ENCODE measurements around the gene AKAP6. TPM values are rescaled to one million over a fixed set of nuclear protein-coding genes. Genes with fewer than 3 reads are reported as not detected.

Gene AKAP6
- polyA plus RNA-seq, 2 donors = 1.5 to 1.6 TPM

GRCh38 chr14:32625211-32625610 is 296.1 kb downstream of the AKAP6 start:
- no peaks in the 10 kb centered on the region for H3K36me3 ChIP-seq (ENCODE audit: control insufficient read depth in 2 of 2, insufficient read depth in 2 of 2, low read length in 1 of 2)
- WGBS, 2 donors = 87 to 89% methylated on average over 1 of the region's 1 CpG
- no peaks in the 10 kb centered on the region for H3K4me1 ChIP-seq (ENCODE audit: control insufficient read depth in 2 of 2, insufficient read depth in 2 of 2, low read length in 1 of 2)
- H3K9me3 ChIP-seq (ENCODE audit: control insufficient read depth in 2 of 2, insufficient read depth in 1 of 2, low read depth in 1 of 2, low read length in 1 of 2) = no peaks in the 10 kb centered on the region
- H3K4me3 ChIP-seq (ENCODE audit: low read depth in 1 of 2, low read length in 2 of 2) = no peak overlapping the region
- H3K27ac ChIP-seq (ENCODE audit: low read depth in 2 of 2, low read length in 1 of 2) = no peak overlapping the region
- no peaks in the 10 kb centered on the region for H3K27me3 ChIP-seq (ENCODE audit: control insufficient read depth in 1 of 2, insufficient read depth in 2 of 2, low read length in 2 of 2)

- no peaks in the 10 kb centered on the region for H3K9me3 ChIP-seq (ENCODE audit: control insufficient read depth in 2 of 2, insufficient read depth in 1 of 2, low read depth in 1 of 2, low read length in 1 of 2)
- WGBS, 2 donors = 93% methylated on average over 4 of the region's 4 CpGs
- no peaks in the 10 kb centered on the region for H3K36me3 ChIP-seq (ENCODE audit: control insufficient read depth in 2 of 2, insufficient read depth in 2 of 2, low read length in 1 of 2)
- H3K27me3 ChIP-seq (ENCODE audit: control insufficient read depth in 1 of 2, insufficient read depth in 2 of 2, low read length in 2 of 2) = no peaks in the 10 kb centered on the region
- no peak overlapping the region for H3K4me3 ChIP-seq (ENCODE audit: low read depth in 1 of 2, low read length in 2 of 2)
- no peak overlapping the region for H3K27ac ChIP-seq (ENCODE audit: low read depth in 2 of 2, low read length in 1 of 2)
- no peaks in the 10 kb centered on the region for H3K4me1 ChIP-seq (ENCODE audit: control insufficient read depth in 2 of 2, insufficient read depth in 2 of 2, low read length in 1 of 2)
Observed at GRCh38 chr14:32627545-32628298, 298.6 kb downstream of the AKAP6 start.

GRCh38 chr14:32629236-32629635 is 300.1 kb downstream of the AKAP6 start:
- 69 to 75% methylated on average over 3 of the region's 3 CpGs for WGBS, 2 donors

DNA sequence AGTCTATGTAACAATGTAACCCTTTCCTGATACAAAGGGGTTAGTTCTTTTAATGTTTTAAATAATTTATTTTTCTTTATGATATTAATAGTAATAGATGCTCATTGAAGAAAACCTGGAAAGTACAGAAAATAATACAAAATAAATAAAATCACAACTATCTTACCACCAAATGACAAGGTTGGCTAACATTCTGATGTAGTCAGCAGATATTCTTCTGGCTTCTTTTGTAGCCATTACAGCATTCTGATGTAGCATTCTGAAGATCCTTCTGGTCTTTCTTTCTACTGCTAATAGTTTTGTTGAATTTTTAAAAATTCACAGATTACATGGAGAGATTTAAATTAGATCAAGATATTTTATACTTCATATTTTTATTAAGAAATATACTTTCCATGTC is 301.6 kb downstream of the AKAP6 start:
- H3K27me3 ChIP-seq (ENCODE audit: control insufficient read depth in 1 of 2, insufficient read depth in 2 of 2, low read length in 2 of 2) = no peaks in the 10 kb centered on the region
- no peaks in the 10 kb centered on the region for H3K9me3 ChIP-seq (ENCODE audit: control insufficient read depth in 2 of 2, insufficient read depth in 1 of 2, low read depth in 1 of 2, low read length in 1 of 2)
- no peak overlapping the region for H3K4me3 ChIP-seq (ENCODE audit: low read depth in 1 of 2, low read length in 2 of 2)
- H3K4me1 ChIP-seq (ENCODE audit: control insufficient read depth in 2 of 2, insufficient read depth in 2 of 2, low read length in 1 of 2) = no peaks in the 10 kb centered on the region
- H3K27ac ChIP-seq (ENCODE audit: low read depth in 2 of 2, low read length in 1 of 2) = no peak overlapping the region
- no peaks in the 10 kb centered on the region for H3K36me3 ChIP-seq (ENCODE audit: control insufficient read depth in 2 of 2, insufficient read depth in 2 of 2, low read length in 1 of 2)

More at GRCh38 chr14:32629236-32629635, 300.1 kb downstream of the AKAP6 start:
- Histone ChIP-seq H3K4me1 (ENCODE audit: control insufficient read depth in 2 of 2, insufficient read depth in 2 of 2, low read length in 1 of 2) (no peaks in the 10 kb centered on the region), H3K9me3 (ENCODE audit: control insufficient read depth in 2 of 2, insufficient read depth in 1 of 2, low read depth in 1 of 2, low read length in 1 of 2) (no peaks in the 10 kb centered on the region), H3K27ac (ENCODE audit: low read depth in 2 of 2, low read length in 1 of 2) (no peak overlapping the region), H3K27me3 (ENCODE audit: control insufficient read depth in 1 of 2, insufficient read depth in 2 of 2, low read length in 2 of 2) (no peaks in the 10 kb centered on the region), H3K4me3 (ENCODE audit: low read depth in 1 of 2, low read length in 2 of 2) (no peak overlapping the region), H3K36me3 (ENCODE audit: control insufficient read depth in 2 of 2, insufficient read depth in 2 of 2, low read length in 1 of 2) (no peaks in the 10 kb centered on the region)

DNA sequence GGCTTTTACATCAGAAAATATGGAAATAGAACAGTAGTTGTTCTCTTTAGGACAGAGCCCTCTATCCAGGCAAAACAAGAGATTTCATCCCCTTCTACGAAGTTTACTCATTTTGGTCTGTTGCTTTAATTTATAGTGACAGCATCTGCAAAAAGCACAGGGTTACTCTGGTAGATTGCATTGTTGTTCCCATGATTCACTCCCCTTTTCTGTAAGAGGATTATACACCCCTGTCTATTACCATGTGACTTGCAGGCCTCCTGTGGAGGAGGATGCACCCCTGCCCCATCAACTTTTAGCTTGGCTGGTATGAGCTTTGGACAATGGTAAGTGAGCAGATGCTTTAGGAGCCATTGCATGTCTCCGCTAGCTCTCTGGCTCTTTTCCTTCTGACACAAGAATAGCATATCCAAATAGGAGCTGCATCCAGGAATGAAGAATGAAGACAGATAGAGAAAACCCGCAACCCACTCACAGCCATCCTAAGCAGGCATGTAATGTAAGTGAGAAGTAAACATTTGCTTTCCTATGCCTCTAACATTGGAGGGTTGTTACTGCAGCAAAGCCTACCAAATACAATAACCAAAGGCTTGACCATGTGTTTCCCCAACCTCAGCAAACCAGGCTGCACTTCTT is 304.2 kb downstream of the AKAP6 start:
- Histone ChIP-seq H3K9me3 (ENCODE audit: control insufficient read depth in 2 of 2, insufficient read depth in 1 of 2, low read depth in 1 of 2, low read length in 1 of 2) (no peaks in the 10 kb centered on the region), H3K4me3 (ENCODE audit: low read depth in 1 of 2, low read length in 2 of 2) (no peak overlapping the region), H3K27ac (ENCODE audit: low read depth in 2 of 2, low read length in 1 of 2) (no peak overlapping the region), H3K27me3 (ENCODE audit: control insufficient read depth in 1 of 2, insufficient read depth in 2 of 2, low read length in 2 of 2) (no peaks in the 10 kb centered on the region), H3K36me3 (ENCODE audit: control insufficient read depth in 2 of 2, insufficient read depth in 2 of 2, low read length in 1 of 2) (no peaks in the 10 kb centered on the region), H3K4me1 (ENCODE audit: control insufficient read depth in 2 of 2, insufficient read depth in 2 of 2, low read length in 1 of 2) (no peaks in the 10 kb centered on the region)
- 92 to 95% methylated on average over 3 of the region's 3 CpGs for WGBS, 2 donors

DNA sequence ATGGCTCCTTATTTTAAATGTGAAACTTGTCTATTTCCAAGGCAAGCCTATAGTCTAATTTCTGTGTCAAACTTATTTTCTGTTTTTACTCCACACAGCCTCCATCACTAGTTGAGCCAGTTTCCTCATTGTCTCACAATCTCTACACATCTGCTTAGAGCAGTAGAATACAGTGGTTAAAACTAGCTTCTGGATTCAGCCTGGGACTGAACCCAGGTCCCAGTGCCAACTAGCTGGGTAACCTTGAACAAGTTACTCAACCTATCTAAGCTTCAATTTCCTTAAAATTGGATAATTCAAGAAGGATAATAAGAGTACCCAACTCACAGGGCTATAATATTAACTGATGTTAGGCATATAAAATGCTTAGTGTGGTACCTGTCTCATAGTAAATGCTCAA is 304.8 kb downstream of the AKAP6 start:
- Histone ChIP-seq H3K4me3 (ENCODE audit: low read depth in 1 of 2, low read length in 2 of 2) (no peak overlapping the region), H3K9me3 (ENCODE audit: control insufficient read depth in 2 of 2, insufficient read depth in 1 of 2, low read depth in 1 of 2, low read length in 1 of 2) (no peaks in the 10 kb centered on the region), H3K4me1 (ENCODE audit: control insufficient read depth in 2 of 2, insufficient read depth in 2 of 2, low read length in 1 of 2) (no peaks in the 10 kb centered on the region), H3K27ac (ENCODE audit: low read depth in 2 of 2, low read length in 1 of 2) (no peak overlapping the region), H3K36me3 (ENCODE audit: control insufficient read depth in 2 of 2, insufficient read depth in 2 of 2, low read length in 1 of 2) (no peaks in the 10 kb centered on the region), H3K27me3 (ENCODE audit: control insufficient read depth in 1 of 2, insufficient read depth in 2 of 2, low read length in 2 of 2) (no peaks in the 10 kb centered on the region)

GRCh38 chr14:32635061-32635719 is 306.1 kb downstream of the AKAP6 start:
- no peaks in the 10 kb centered on the region for H3K27me3 ChIP-seq (ENCODE audit: control insufficient read depth in 1 of 2, insufficient read depth in 2 of 2, low read length in 2 of 2)
- no peaks in the 10 kb centered on the region for H3K36me3 ChIP-seq (ENCODE audit: control insufficient read depth in 2 of 2, insufficient read depth in 2 of 2, low read length in 1 of 2)
- no peaks in the 10 kb centered on the region for H3K4me1 ChIP-seq (ENCODE audit: control insufficient read depth in 2 of 2, insufficient read depth in 2 of 2, low read length in 1 of 2)
- no peak overlapping the region for H3K4me3 ChIP-seq (ENCODE audit: low read depth in 1 of 2, low read length in 2 of 2)
- 11 to 16% methylated on average over 2 of the region's 2 CpGs for WGBS, 2 donors
- H3K9me3 ChIP-seq (ENCODE audit: control insufficient read depth in 2 of 2, insufficient read depth in 1 of 2, low read depth in 1 of 2, low read length in 1 of 2) = no peaks in the 10 kb centered on the region
- no peak overlapping the region for H3K27ac ChIP-seq (ENCODE audit: low read depth in 2 of 2, low read length in 1 of 2)

DNA sequence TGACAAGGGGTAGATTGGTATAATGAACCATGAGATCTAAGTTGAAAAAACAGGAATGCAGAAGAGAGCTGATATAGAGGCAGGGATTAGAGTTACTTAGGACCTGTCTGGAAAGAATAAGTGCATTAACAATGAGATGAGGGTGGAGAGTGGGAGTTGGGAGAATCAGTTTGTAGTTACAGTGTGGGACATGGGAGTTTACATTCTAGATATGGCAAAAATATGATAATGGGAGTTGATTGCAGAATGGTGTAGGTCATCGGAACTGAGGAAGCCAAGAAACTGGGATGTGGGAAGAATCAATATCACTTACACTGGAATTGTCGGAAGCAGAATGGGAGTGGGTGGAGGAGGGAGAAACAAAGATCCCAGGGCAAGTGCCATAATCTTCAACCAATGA is 308.5 kb downstream of the AKAP6 start:
- no peak overlapping the region for H3K4me3 ChIP-seq (ENCODE audit: low read depth in 1 of 2, low read length in 2 of 2)
- no peaks in the 10 kb centered on the region for H3K4me1 ChIP-seq (ENCODE audit: control insufficient read depth in 2 of 2, insufficient read depth in 2 of 2, low read length in 1 of 2)
- H3K27me3 ChIP-seq (ENCODE audit: control insufficient read depth in 1 of 2, insufficient read depth in 2 of 2, low read length in 2 of 2) = no peaks in the 10 kb centered on the region
- WGBS, 2 donors = 93 to 98% methylated on average over 2 of the region's 2 CpGs
- H3K9me3 ChIP-seq (ENCODE audit: control insufficient read depth in 2 of 2, insufficient read depth in 1 of 2, low read depth in 1 of 2, low read length in 1 of 2) = no peaks in the 10 kb centered on the region
- no peak overlapping the region for H3K27ac ChIP-seq (ENCODE audit: low read depth in 2 of 2, low read length in 1 of 2)
- no peaks in the 10 kb centered on the region for H3K36me3 ChIP-seq (ENCODE audit: control insufficient read depth in 2 of 2, insufficient read depth in 2 of 2, low read length in 1 of 2)

DNA sequence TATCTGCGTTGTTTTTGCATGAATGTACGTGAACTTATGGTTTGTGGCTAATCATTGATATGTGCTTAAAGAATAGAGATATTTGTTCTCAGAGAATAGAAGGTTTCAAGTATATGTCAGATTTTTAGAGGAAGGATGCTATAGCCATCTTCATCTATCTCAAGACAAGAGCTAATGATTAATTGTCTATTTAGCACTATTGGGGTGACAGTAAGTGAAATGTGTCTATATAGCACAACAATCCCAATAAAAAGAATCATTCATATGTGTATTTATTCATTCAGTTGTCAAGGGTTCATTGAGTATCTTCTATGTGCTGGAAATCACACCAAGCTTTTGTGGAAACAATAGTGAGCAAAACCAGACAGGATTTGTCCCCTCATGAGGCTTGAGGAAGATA is 310.1 kb downstream of the AKAP6 start:
- no peak overlapping the region for H3K27ac ChIP-seq (ENCODE audit: low read depth in 2 of 2, low read length in 1 of 2)
- H3K4me3 ChIP-seq (ENCODE audit: low read depth in 1 of 2, low read length in 2 of 2) = no peak overlapping the region
- H3K4me1 ChIP-seq (ENCODE audit: control insufficient read depth in 2 of 2, insufficient read depth in 2 of 2, low read length in 1 of 2) = no peaks in the 10 kb centered on the region
- 96 to 97% methylated on average over 2 of the region's 2 CpGs for WGBS, 2 donors
- no peaks in the 10 kb centered on the region for H3K9me3 ChIP-seq (ENCODE audit: control insufficient read depth in 2 of 2, insufficient read depth in 1 of 2, low read depth in 1 of 2, low read length in 1 of 2)
- no peaks in the 10 kb centered on the region for H3K27me3 ChIP-seq (ENCODE audit: control insufficient read depth in 1 of 2, insufficient read depth in 2 of 2, low read length in 2 of 2)
- H3K36me3 ChIP-seq (ENCODE audit: control insufficient read depth in 2 of 2, insufficient read depth in 2 of 2, low read length in 1 of 2) = no peaks in the 10 kb centered on the region

Measured in esophagus (tissue), 2 donors.